ENCODE measurements around the gene ANKRD42.
"Not testable (repeated sequence)": the region's sequence is repeated elsewhere in the genome, so short reads cannot be mapped to it uniquely, and the experiment has no call there.

The ANKRD42 gene

GRCh38 chr11:83174008-83174407 lies 19.5 kb upstream of the ANKRD42 start:
- DNase-seq (ENCODE audit: low read depth), result no peak

GRCh38 chr11:83175815-83176214 lies 17.7 kb upstream of the ANKRD42 start:
- no peak for DNase-seq (ENCODE audit: low read depth)

DNA sequence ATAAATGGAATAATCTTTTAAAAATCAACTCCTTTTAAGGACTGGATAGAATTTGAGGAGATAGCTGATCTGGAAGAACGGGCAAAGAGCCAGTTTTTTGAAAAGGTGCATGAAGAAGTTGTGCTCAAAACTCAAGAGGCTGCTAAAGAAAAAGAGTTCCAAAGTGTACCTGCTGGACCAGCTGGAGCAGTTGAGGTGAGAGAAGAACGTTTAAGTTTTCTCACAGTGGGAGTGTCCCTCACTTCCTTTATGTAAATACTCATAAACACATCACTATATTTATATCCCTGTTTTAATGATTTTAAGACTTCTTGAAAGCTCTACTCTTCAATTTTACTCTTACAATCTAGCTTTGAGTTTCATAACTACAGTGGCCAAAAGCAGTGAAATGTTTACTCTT lies 11.7 kb upstream of the ANKRD42 start:
- no peak for DNase-seq (ENCODE audit: low read depth)

GRCh38 chr11:83185767-83186166 lies 7.7 kb upstream of the ANKRD42 start:
- no peak for DNase-seq (ENCODE audit: low read depth)

DNA sequence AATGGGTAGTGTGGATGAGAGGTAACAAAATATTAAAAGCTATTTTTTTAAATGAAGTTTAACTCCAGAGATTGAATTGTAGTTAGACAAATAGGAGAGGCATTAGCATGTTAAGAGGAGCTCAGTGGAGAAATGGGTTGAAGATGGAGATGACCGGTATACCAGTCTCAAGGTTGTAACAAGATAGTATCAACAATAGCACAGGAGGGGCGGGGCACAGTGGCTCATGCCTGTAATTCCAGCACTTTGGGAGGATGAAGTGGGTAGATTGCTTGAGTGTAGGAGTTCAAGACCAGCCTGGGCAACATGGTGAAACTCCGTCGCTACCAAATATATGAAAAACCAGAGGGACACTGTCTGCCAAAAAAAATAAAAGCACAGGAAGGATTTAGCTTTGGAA lies 6.0 kb upstream of the ANKRD42 start:
- no peak for DNase-seq (ENCODE audit: low read depth)

GRCh38 chr11:83191491-83191890 lies 2.0 kb upstream of the ANKRD42 start:
- no peak for DNase-seq (ENCODE audit: low read depth)

- no peak for DNase-seq (ENCODE audit: low read depth)
Observed at GRCh38 chr11:83191986-83192385, 1.5 kb upstream of the ANKRD42 start.

- DNase-seq (ENCODE audit: low read depth), result no peak
Observed at GRCh38 chr11:83192606-83193245, 786 bp upstream of the ANKRD42 start.

- peak; percentile 52 for DNase-seq (ENCODE audit: low read depth)
Observed at GRCh38 chr11:83194281-83195142, 1.0 kb downstream of the ANKRD42 start.

DNA sequence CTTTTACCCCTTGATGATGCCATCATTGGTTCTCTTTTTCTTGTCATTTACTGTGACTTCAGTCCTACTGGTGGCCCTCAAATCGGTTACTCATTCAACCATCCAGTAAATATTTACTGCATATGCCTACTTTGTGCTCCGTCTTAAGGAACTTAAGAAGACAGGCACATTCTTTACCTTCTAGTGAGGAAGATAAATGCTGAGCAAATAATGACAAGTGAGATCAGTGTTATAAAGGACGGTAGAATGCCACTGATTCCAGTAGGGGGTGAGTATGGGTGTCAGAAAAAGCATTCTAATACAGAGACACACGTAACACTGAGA lies 1.6 kb downstream of the ANKRD42 start:
- no peak for DNase-seq (ENCODE audit: low read depth)

GRCh38 chr11:83195649-83196048 lies 2.1 kb downstream of the ANKRD42 start:
- DNase-seq (ENCODE audit: low read depth), result no peak

- no peak for DNase-seq (ENCODE audit: low read depth)
Observed at GRCh38 chr11:83200035-83200434, 6.5 kb downstream of the ANKRD42 start.

GRCh38 chr11:83205608-83206185 lies 12.2 kb downstream of the ANKRD42 start:
- DNase-seq (ENCODE audit: low read depth), result no peak

DNA sequence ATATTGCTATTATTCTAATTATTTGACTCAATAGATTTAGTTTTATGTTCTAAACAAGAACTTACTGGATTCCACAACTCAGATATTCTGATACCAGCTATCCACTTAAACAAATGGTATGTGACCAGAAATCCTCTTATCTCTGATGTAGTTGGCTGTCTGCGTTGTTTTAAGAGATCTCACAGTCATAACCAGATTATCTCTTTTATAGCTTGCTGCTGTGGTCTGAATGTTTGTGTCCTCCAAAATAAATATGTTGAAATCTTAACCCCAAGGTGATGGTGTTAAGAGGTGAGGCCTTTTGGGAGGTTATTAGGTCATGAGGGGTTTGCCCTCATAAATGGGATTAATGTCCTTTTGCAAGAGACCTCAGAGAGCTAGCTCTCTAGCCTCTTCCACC lies 12.7 kb downstream of the ANKRD42 start:
- no peak for DNase-seq (ENCODE audit: low read depth)

DNA sequence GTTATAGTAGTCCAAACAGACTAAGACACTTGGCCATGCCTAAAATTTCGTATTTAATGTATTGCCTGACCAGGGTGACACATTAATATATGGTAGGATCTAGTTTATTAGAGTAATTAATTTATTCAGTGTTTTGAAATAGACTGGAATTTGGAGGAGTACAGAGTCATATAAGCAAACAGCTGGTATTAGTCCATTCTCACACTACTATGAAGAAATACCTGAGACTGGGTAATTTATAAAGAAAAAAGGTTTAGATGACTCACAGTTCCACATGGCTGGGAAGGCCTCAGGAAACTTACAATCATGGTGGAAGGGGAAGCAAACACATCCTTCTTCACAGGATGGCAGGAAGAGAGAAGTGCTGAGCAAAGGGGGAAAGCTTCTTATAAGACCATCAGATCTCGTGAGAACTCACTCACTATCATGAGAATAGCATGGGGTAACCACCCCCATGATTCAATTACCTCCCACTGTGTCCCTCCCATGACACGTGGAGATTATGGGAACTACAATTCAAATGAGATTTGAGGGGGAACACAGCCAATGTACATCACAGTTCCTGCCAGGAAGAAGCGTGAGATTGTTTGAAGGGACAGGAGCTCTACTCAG lies 13.4 kb downstream of the ANKRD42 start:
- not testable (repeated sequence) for DNase-seq (ENCODE audit: low read depth)

DNA sequence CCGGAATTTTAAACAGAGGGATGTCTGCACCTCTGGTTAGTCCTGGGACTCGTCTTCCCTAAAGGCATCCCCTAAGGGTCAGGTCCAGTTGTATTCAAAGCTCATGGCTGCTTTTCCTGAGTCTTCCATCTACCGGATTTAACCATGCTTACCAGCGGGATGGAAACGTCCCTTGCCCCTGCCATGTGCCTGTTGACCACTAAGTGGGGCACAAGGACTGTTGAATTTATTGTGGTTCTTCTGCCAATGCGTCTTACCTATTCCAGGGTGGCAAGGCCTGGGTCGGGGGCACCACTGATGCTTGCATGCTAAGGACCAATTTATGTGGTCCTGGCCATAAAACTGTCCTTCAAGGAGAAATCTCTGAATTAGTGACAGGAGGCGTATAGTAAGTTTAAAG lies 25.6 kb downstream of the ANKRD42 start:
- no peak for DNase-seq (ENCODE audit: low read depth)

GRCh38 chr11:83220260-83220659 lies 26.7 kb downstream of the ANKRD42 start:
- DNase-seq (ENCODE audit: low read depth), result no peak

DNA sequence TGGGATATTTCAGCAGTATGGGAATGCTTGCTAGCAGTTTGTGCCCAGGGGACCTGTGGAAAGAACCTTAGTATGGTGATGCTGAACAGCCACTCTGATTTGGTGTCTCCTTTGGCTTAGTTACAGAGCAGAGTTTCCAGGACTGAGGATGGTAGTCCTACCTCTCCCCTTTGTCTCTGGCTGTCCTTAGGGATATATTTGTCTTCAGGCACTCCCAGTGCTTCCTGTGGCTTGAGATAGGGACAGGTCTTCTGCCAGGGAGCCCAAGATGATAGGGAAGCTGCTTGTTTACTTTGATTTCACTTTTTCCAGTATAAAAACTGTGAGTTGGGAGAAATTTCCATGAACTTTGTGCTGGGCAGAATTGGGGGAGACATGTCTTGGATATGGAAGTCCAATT lies 28.2 kb downstream of the ANKRD42 start:
- DNase-seq (ENCODE audit: low read depth), result no peak

- no peak for DNase-seq (ENCODE audit: low read depth)
Observed at GRCh38 chr11:83222499-83222898, 29.0 kb downstream of the ANKRD42 start.

DNA sequence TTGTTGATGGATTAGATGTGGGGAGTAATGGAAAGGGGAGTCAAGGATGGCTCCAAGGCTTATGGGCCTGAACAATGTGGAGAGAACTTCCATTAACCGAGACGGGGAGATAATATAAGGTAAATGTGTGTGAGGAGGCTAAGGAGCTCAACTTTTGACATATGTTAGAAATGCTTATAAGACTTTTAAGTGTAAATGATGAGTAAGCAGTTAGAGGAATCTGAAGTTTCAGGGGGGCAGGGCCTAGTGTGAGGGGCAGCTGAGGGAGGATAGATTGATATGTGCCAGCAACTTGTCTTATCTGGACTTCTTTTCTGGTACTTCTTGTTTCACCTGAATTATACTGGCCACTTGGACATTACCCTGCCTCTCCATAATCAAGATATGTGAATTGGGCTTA lies 29.9 kb downstream of the ANKRD42 start:
- DNase-seq (ENCODE audit: low read depth), result no peak

DNA sequence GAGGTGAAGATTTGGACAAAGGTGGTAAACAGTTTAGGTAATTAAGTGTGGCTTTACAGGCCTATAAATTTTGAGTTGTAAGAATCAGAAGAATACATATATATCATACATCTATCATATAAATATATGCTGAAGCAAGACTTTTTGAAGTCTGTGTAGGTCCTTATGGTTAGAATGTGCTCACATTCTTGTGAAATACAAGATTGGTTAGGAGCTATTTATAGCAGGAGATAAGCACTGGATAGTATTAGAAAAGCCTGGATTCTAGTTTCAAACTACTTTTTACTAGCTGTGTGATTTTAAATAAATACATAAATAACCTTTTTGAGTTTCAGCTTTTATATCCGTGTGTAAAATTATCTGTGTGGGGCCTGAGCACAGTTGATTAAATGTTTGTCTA lies 42.3 kb downstream of the ANKRD42 start:
- DNase-seq (ENCODE audit: low read depth), result no peak

DNA sequence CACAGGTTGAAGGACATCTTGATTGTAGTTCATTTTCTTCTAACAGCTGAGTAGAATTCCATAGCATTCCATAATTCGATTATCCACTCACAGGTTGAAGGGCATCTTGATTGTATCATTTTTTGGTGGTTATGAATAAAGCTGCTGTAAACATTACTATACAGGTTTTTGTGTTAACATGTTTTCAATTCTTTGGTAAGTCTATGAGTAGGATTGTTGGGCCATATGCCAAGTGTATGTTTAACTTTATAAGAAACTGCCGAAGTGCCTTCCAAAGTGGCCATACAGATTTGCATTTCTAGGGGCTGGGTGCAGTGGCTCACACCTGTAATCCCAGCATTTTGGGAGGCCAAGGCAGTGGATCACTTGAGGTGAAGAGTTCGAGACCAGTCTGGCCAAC lies 44.6 kb downstream of the ANKRD42 start:
- DNase-seq (ENCODE audit: low read depth), result no peak

Measured in GM04503 (cell line).